Activated CD4-positive, CD25-positive, alpha-beta regulatory T cell treated with anti-CD3 and anti-CD28 coated beads, Interleukin-2, amount 50 U/mL, for 16 hours (primary cell): ENCODE data around the gene DUSP16.

ENCODE experiments used
- DNase-seq: peaks from one replicate; pipeline ENCODE4 v3.0.0-alpha.2; 2020; ENCODE audit warnings: low read depth, low spot score

The DUSP16 gene

GRCh38 chr12:12470751-12471306 lies 91.8 kb downstream of the DUSP16 start:
- no peak for DNase-seq

- DNase-seq: no peak
These were observed 93.3 kb downstream of the DUSP16 start for GRCh38 chr12:12469386-12469785.

GRCh38 chr12:12468575-12468974 lies 94.1 kb downstream of the DUSP16 start:
- no peak for DNase-seq

GRCh38 chr12:12467688-12468261 lies 94.9 kb downstream of the DUSP16 start:
- no peak for DNase-seq

- DNase-seq: no peak
These were observed 95.4 kb downstream of the DUSP16 start for GRCh38 chr12:12467264-12467663.

- DNase-seq: no peak
These were observed 96.5 kb downstream of the DUSP16 start for GRCh38 chr12:12466157-12466556.

GRCh38 chr12:12465522-12465921 lies 97.1 kb downstream of the DUSP16 start:
- DNase-seq: no peak

- DNase-seq: no peak
These were observed 100.7 kb downstream of the DUSP16 start for GRCh38 chr12:12461923-12462315.

GRCh38 chr12:12460935-12461922 lies 101.4 kb downstream of the DUSP16 start:
- DNase-seq: no peak

- DNase-seq: no peak
These were observed 106.0 kb downstream of the DUSP16 start for GRCh38 chr12:12456637-12457036.

GRCh38 chr12:12454315-12454714 lies 108.3 kb downstream of the DUSP16 start:
- no peak for DNase-seq

GRCh38 chr12:12453635-12454034 lies 109.0 kb downstream of the DUSP16 start:
- DNase-seq: no peak

- DNase-seq: no peak
These were observed 110.2 kb downstream of the DUSP16 start for GRCh38 chr12:12452326-12452902.

- no peak for DNase-seq
These were observed 111.6 kb downstream of the DUSP16 start for GRCh38 chr12:12451098-12451497.

- no peak for DNase-seq
These were observed 112.6 kb downstream of the DUSP16 start for GRCh38 chr12:12450043-12450471.

GRCh38 chr12:12449533-12450025 lies 113.1 kb downstream of the DUSP16 start:
- DNase-seq: no peak

- no peak for DNase-seq
These were observed 114.8 kb downstream of the DUSP16 start for GRCh38 chr12:12447837-12448236.

- no peak for DNase-seq
These were observed 115.4 kb downstream of the DUSP16 start for GRCh38 chr12:12447236-12447635.

GRCh38 chr12:12446786-12447185 lies 115.9 kb downstream of the DUSP16 start:
- DNase-seq: no peak

GRCh38 chr12:12445882-12446181 lies 116.8 kb downstream of the DUSP16 start:
- DNase-seq: no peak

- no peak for DNase-seq
These were observed 117.3 kb downstream of the DUSP16 start for GRCh38 chr12:12445165-12445881.

GRCh38 chr12:12443431-12443878 lies 119.2 kb downstream of the DUSP16 start:
- DNase-seq: no peak
